PC-9 (cell line): ENCODE results near the gene LCE3D.

Source experiments
- CTCF ChIP-seq: fragments of 200-600 bp; sonication (generic); conservative IDR thresholded peaks from 2 replicates; pipeline ENCODE4 v1.6.1; 2017; ENCODE audit warnings: mixed run types, antibody characterized with exemption, mild to moderate bottlenecking, moderate library complexity
- EZH2 ChIP-seq: fragments of 200-600 bp; sonication (generic); IDR thresholded peaks from 2 replicates; pipeline ENCODE4 v1.8.0; 2017; ENCODE audit warnings: antibody characterized with exemption, low read depth

DNA sequence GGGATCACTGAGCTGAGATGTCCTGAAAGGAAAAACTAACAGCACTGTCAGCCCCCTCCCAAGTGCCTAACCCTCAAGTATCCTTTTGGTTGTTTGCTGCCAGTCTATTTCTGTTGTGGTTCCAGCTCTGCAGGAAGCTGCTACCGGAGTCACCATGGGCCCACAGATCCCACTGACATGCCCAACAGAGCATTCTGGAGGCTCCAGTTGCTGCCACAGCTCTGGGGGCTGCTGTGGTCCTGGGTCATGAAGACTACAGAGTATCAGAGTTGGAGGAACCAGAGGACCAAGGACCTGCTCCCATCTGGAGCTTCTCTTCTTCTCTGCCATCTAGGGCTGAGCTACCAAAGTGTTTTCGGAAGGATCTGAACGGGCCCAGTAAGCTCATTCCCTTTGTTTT, 41.7 kb upstream of the LCE3D start:
- no peak for TF ChIP-seq EZH2
- TF ChIP-seq CTCF: no peak
